K562 (cell line): Measurements from ENCODE around the gene PLEKHG5. TPM values are rescaled to one million over a fixed set of nuclear protein-coding genes. Genes with fewer than 3 reads are reported as not detected.
A peak's percentile ranks its signal among the peaks of the same experiment; 100 is the strongest.

Source experiments
- ARID1B ChIP-seq: fragments of 450-650 bp; IDR thresholded peaks from 2 replicates; pipeline ENCODE4 v1.6.1; 2016; ENCODE audit warnings: antibody characterized with exemption, mild to moderate bottlenecking, inconsistent platforms
- ETS2 ChIP-seq: IDR thresholded peaks from 2 replicates; pipeline ENCODE4 v1.6.1; 2016; ENCODE audit warnings: borderline replicate concordance, missing genetic modification characterization, mild to moderate bottlenecking, moderate library complexity, missing compliant biosample characterization; ENCODE audit not compliant: poor library complexity, severe bottlenecking
- HNRNPLL ChIP-seq: fragments of 200-400 bp; formaldehyde crosslinking; IDR thresholded peaks from 2 replicates; pipeline ENCODE4 v1.6.1; 2017; ENCODE audit warnings: low read length, low read depth, mild to moderate bottlenecking; ENCODE audit not compliant: poor library complexity, severe bottlenecking
- KHSRP ChIP-seq: fragments of 450-650 bp; IDR thresholded peaks from 2 replicates; pipeline ENCODE4 v1.6.1; 2017
- MAZ ChIP-seq, 2 experiments: fragments of 450-650 bp in 1 of 2; sonication (generic) in 1 of 2; formaldehyde crosslinking; IDR thresholded peaks in 1 of 2; conservative IDR thresholded peaks in 1 of 2; 2 replicates each; pipeline versions ENCODE4 v1.4.0 to v1.5.0; 2020; ENCODE audit warnings: mild to moderate bottlenecking in 1 of 2, missing genetic modification reagents in 1 of 2
- NRF1 ChIP-seq, 2 experiments: fragments of 450-650 bp; IDR thresholded peaks in 1 of 2; conservative IDR thresholded peaks in 1 of 2; 2 replicates each; pipeline ENCODE4 v1.6.1; 2014; ENCODE audit warnings: mild to moderate bottlenecking in 2 of 2
- PCBP1 ChIP-seq: fragments of 200-400 bp; formaldehyde crosslinking; IDR thresholded peaks from 2 replicates; pipeline ENCODE4 v1.6.1; 2018; ENCODE audit warnings: mild to moderate bottlenecking, low read depth, low read length; ENCODE audit not compliant: poor library complexity, severe bottlenecking
- RB1 ChIP-seq: fragments of 450-650 bp; IDR thresholded peaks from 2 replicates; pipeline ENCODE4 v1.6.1; 2017; ENCODE audit warnings: low read depth, mild to moderate bottlenecking
- SAFB ChIP-seq: fragments of 200-400 bp; formaldehyde crosslinking; IDR thresholded peaks from 2 replicates; pipeline ENCODE4 v1.6.1; 2017; ENCODE audit warnings: low read depth, low read length, borderline replicate concordance
- SP1 ChIP-seq: sonication (generic); formaldehyde crosslinking; IDR thresholded peaks from 2 replicates; pipeline ENCODE4 v1.8.1; 2022; ENCODE audit warnings: mild to moderate bottlenecking, missing genetic modification reagents
- TEAD1 ChIP-seq, 2 experiments: fragments of 450-650 bp in 1 of 2; sonication (generic) in 1 of 2; formaldehyde crosslinking; IDR thresholded peaks; 2 replicates each; pipeline versions ENCODE4 v1.4.0 to v1.8.0; 2020 to 2022; ENCODE audit warnings: mild to moderate bottlenecking in 2 of 2, missing genetic modification reagents in 1 of 2
- YY1 ChIP-seq, 3 experiments: IDR thresholded peaks; 2 replicates each; pipeline ENCODE4 v1.6.1; 2011; ENCODE audit warnings: low read length in 2 of 3, mild to moderate bottlenecking in 2 of 3, moderate library complexity in 2 of 3, borderline replicate concordance in 1 of 3, control low read depth in 1 of 3, low read depth in 1 of 3; ENCODE audit not compliant: insufficient read depth in 3 of 3, insufficient replicate concordance in 2 of 3, control insufficient read depth in 1 of 3, insufficient read length in 1 of 3; ENCODE audit errors: extremely low read depth in 1 of 3
- ZNF75A ChIP-seq: fragments of 450-650 bp; formaldehyde crosslinking; IDR thresholded peaks from 2 replicates; pipeline ENCODE4 v1.4.0; 2020; ENCODE audit warnings: mild to moderate bottlenecking
- polyA plus RNA-seq, 8 experiments: library from polyadenylated mRNA; depleted of rRNA in 4 of 8; stranded (reverse) in 5 of 8; unstranded in 3 of 8; fragments of >200 nt; fragmentation: Nextera tagmentation in 2 of 8; fragmentation: Illumina TruSeq in 1 of 8; extraction: Ambion mirVana in 2 of 8; extraction: Trizol in 1 of 8; gene quantifications; 2 replicates each; pipeline versions ENCODE4 v1.2.1 to v1.2.3, GENCODE V29; 2011 to 2014; ENCODE audit warnings: inconsistent platforms in 1 of 8, missing spikeins in 1 of 8
- total RNA-seq, 7 experiments: library from RNA; depleted of rRNA in 6 of 7; stranded (reverse); fragments of >200 nt in 6 of 7; fragmentation: Illumina TruSeq in 2 of 7; extraction: Trizol in 2 of 7; gene quantifications; 2 replicates each; pipeline versions ENCODE4 v1.2.1 to v1.2.3, GENCODE V29; 2011 to 2021; ENCODE audit warnings: low replicate concordance in 1 of 7
- TF ChIP-seq, protein P1 (sequence below), 2 experiments: IDR thresholded peaks; 2 replicates each; pipeline ENCODE4 v1.6.1; 2011; ENCODE audit warnings: borderline replicate concordance in 1 of 2, control low read depth in 1 of 2, low read depth in 1 of 2, low read length in 1 of 2, mild to moderate bottlenecking in 1 of 2, mixed read lengths in 1 of 2, moderate library complexity in 1 of 2; ENCODE audit not compliant: insufficient read depth in 1 of 2, insufficient read length in 1 of 2, poor library complexity in 1 of 2, severe bottlenecking in 1 of 2; ENCODE audit errors: extremely low read depth in 1 of 2
- TF ChIP-seq, protein P2 (sequence below): fragments of 450-650 bp; IDR thresholded peaks from 2 replicates; pipeline ENCODE4 v1.6.1; 2017; ENCODE audit warnings: antibody characterized with exemption
- TF ChIP-seq, protein P3 (sequence below): sonication (generic); formaldehyde crosslinking; IDR thresholded peaks from 2 replicates; pipeline ENCODE4 v1.8.0; 2022; ENCODE audit warnings: mild to moderate bottlenecking, missing genetic modification reagents

The PLEKHG5 gene
- total and polyA plus RNA-seq, 9 of the 15 experiments (the other 6 are each of a cell fraction or from before 2014, with no cell fraction given) = 0.04 to 0.29 (median 0.09) TPM; not detected in 3

DNA sequence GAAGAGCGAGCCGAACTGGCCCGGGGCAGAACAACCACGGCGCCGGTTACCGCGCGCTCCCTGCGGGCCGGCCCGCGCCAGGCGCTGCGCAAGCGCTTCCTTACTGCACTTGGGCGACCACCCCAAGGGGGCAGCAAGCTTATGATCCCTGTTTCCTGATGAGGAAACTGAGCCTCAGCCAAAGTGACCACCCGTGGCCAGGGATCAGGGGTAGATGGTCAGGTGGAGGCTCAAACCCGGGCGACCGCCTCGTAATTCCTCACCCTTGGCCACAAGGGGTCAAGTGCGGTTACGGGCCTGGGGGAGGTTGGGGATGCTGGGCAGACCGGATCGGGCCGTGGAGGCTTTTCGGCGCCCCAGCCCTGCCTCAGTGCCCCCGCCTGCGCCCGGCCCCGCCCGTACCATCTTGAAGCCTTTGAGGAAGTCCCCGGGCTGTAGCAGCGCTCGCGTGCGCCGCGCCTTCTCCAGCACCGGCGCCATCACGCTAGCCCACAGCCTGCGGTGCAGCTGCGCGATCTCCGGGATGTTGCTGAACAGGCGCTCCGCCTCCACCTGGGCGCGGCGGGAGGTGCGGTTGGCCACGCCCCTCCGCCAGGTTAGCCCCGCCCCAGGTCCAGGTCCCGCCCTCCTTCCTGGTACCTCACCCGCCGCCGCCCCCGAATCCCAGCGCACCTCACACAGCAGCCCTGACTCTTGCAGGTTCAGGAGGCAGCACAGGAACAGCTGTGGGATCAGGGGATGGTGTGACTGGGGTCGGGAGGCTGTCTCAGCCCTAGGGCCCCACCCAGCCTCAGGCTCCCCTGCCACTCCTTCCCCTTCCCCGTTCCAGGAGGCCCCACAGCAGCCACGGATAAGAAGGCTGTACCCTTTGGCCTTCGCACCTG is 20.1 kb downstream of the PLEKHG5 start (continued):
- TF ChIP-seq PCBP1 (peak; percentile 28), RB1 (0 out of 2 replicates have a peak, but pooled peaks have one; percentile 15), YY1 (IDR thresholded peaks at IDR 0.05; ENCODE audit: borderline replicate concordance in 1 of 3, control insufficient read depth in 1 of 3, extremely low read depth in 1 of 3, insufficient read depth in 3 of 3, insufficient read length in 1 of 3, insufficient replicate concordance in 2 of 3, low read depth in 1 of 3, low read length in 2 of 3) (peak in 2 of 3 experiments; percentile 70 to 85), NRF1 (conservative IDR thresholded peaks at IDR 0.05 in 1 of 2, IDR thresholded peaks at IDR 0.05 in 1 of 2) (peak; percentile 49 to 63), TEAD1 (CRISPR knock-in tag; IDR thresholded peaks at IDR 0.05) (no peak), SAFB (peak; percentile 18; the same call in 1 of the 2 replicates), ZNF75A (CRISPR knock-in tag) (no peak), HNRNPLL (peak; percentile 61), ETS2 (no peak), MAZ (CRISPR knock-in tag; conservative IDR thresholded peaks at IDR 0.05 in 1 of 2, IDR thresholded peaks at IDR 0.05 in 1 of 2) (peak in 1 of 2 experiments; percentile 27; a peak in 1 of 4 replicates), ARID1B (no peak), SP1 (peak; percentile 58), KHSRP (no peak)
- TF ChIP-seq, protein P1, sequence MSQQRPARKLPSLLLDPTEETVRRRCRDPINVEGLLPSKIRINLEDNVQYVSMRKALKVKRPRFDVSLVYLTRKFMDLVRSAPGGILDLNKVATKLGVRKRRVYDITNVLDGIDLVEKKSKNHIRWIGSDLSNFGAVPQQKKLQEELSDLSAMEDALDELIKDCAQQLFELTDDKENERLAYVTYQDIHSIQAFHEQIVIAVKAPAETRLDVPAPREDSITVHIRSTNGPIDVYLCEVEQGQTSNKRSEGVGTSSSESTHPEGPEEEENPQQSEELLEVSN (IDR thresholded peaks at IDR 0.05; ENCODE audit: borderline replicate concordance in 1 of 2, extremely low read depth in 1 of 2, insufficient read depth in 1 of 2, insufficient read length in 1 of 2, low read depth in 1 of 2, low read length in 1 of 2, poor library complexity in 1 of 2, severe bottlenecking in 1 of 2) = peak in 1 of 2 experiments; percentile 72
- TF ChIP-seq, protein P2, sequence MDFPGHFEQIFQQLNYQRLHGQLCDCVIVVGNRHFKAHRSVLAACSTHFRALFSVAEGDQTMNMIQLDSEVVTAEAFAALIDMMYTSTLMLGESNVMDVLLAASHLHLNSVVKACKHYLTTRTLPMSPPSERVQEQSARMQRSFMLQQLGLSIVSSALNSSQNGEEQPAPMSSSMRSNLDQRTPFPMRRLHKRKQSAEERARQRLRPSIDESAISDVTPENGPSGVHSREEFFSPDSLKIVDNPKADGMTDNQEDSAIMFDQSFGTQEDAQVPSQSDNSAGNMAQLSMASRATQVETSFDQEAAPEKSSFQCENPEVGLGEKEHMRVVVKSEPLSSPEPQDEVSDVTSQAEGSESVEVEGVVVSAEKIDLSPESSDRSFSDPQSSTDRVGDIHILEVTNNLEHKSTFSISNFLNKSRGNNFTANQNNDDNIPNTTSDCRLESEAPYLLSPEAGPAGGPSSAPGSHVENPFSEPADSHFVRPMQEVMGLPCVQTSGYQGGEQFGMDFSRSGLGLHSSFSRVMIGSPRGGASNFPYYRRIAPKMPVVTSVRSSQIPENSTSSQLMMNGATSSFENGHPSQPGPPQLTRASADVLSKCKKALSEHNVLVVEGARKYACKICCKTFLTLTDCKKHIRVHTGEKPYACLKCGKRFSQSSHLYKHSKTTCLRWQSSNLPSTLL = no peak
- TF ChIP-seq, protein P3, sequence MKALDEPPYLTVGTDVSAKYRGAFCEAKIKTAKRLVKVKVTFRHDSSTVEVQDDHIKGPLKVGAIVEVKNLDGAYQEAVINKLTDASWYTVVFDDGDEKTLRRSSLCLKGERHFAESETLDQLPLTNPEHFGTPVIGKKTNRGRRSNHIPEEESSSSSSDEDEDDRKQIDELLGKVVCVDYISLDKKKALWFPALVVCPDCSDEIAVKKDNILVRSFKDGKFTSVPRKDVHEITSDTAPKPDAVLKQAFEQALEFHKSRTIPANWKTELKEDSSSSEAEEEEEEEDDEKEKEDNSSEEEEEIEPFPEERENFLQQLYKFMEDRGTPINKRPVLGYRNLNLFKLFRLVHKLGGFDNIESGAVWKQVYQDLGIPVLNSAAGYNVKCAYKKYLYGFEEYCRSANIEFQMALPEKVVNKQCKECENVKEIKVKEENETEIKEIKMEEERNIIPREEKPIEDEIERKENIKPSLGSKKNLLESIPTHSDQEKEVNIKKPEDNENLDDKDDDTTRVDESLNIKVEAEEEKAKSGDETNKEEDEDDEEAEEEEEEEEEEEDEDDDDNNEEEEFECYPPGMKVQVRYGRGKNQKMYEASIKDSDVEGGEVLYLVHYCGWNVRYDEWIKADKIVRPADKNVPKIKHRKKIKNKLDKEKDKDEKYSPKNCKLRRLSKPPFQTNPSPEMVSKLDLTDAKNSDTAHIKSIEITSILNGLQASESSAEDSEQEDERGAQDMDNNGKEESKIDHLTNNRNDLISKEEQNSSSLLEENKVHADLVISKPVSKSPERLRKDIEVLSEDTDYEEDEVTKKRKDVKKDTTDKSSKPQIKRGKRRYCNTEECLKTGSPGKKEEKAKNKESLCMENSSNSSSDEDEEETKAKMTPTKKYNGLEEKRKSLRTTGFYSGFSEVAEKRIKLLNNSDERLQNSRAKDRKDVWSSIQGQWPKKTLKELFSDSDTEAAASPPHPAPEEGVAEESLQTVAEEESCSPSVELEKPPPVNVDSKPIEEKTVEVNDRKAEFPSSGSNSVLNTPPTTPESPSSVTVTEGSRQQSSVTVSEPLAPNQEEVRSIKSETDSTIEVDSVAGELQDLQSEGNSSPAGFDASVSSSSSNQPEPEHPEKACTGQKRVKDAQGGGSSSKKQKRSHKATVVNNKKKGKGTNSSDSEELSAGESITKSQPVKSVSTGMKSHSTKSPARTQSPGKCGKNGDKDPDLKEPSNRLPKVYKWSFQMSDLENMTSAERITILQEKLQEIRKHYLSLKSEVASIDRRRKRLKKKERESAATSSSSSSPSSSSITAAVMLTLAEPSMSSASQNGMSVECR (CRISPR knock-in tag) = peak; percentile 49; the same call in 1 of the 2 replicates
